Muscle layer of duodenum (tissue), 2 donors: ENCODE measurements around the gene PFN1.
"Not testable (repeated sequence)": the region's sequence is repeated elsewhere in the genome, so short reads cannot be mapped to it uniquely, and the experiment has no call there.

Experiments
- H3K27ac ChIP-seq: one replicate; pipeline ENCODE4 v1.7.0; 2013; ENCODE audit warnings: mild to moderate bottlenecking, low read length
- H3K27me3 ChIP-seq: one replicate; pipeline ENCODE4 v1.7.0; 2013; ENCODE audit warnings: low read depth, mild to moderate bottlenecking, control low read depth, low read length
- H3K36me3 ChIP-seq, 2 donors: one replicate each; pipeline ENCODE4 v1.7.0; 2013; ENCODE audit warnings: low read length in 2 of 2, control low read depth in 1 of 2, mild to moderate bottlenecking in 1 of 2; ENCODE audit not compliant: insufficient read depth in 2 of 2, control insufficient read depth in 1 of 2
- H3K4me1 ChIP-seq, 2 donors: one replicate each; pipeline ENCODE4 v1.7.0; 2013; ENCODE audit warnings: low read length in 2 of 2, mild to moderate bottlenecking in 2 of 2, control low read depth in 1 of 2, moderate library complexity in 1 of 2; ENCODE audit not compliant: insufficient read depth in 2 of 2, control insufficient read depth in 1 of 2
- H3K4me3 ChIP-seq, 2 donors: one replicate each; pipeline ENCODE4 v1.7.0; 2013; ENCODE audit warnings: low read length in 2 of 2, low read depth in 1 of 2, mild to moderate bottlenecking in 1 of 2
- H3K9me3 ChIP-seq, 2 donors: one replicate each; pipeline ENCODE4 v1.7.0; 2013; ENCODE audit warnings: low read length in 2 of 2, control low read depth in 1 of 2, mild to moderate bottlenecking in 1 of 2; ENCODE audit not compliant: control insufficient read depth in 1 of 2
- donor health status: healthy.

Gene PFN1

GRCh38 chr17:4908711-4909496 is 39.4 kb downstream of the PFN1 start:
- H3K27ac ChIP-seq, result peak overlapping the region; percentile 39
- peaks cover 0 to 6% of the 10 kb centered on the region in 2 donors for H3K4me1 ChIP-seq
- H3K4me3 ChIP-seq, result no peak overlapping the region
- no peaks in the 10 kb centered on the region for H3K9me3 ChIP-seq
- no peaks in the 10 kb centered on the region for H3K27me3 ChIP-seq
- no peaks in the 10 kb centered on the region for H3K36me3 ChIP-seq

- H3K27ac ChIP-seq, result peak overlapping the region; percentile 39
- peaks cover 0 to 6% of the 10 kb centered on the region in 2 donors for H3K4me1 ChIP-seq
- H3K4me3 ChIP-seq, result no peak overlapping the region
- H3K27me3 ChIP-seq, result no peaks in the 10 kb centered on the region
- no peaks in the 10 kb centered on the region for H3K36me3 ChIP-seq
- no peaks in the 10 kb centered on the region for H3K9me3 ChIP-seq
Observed at GRCh38 chr17:4908301-4908700, 40.0 kb downstream of the PFN1 start.

- H3K36me3 ChIP-seq, H3K4me1 ChIP-seq, H3K27me3 ChIP-seq, H3K9me3 ChIP-seq, H3K4me3 ChIP-seq, H3K27ac ChIP-seq: not testable (repeated sequence)
Observed at GRCh38 chr17:4906642-4907041, 41.7 kb downstream of the PFN1 start.

- Histone ChIP-seq H3K36me3 (no peaks in the 10 kb centered on the region), H3K4me1 (peaks cover 0 to 12% of the 10 kb centered on the region in 2 donors), H3K4me3 (peak within 1 kb of the TSS in 1 of 2 donors; percentile 19), H3K27ac (no peak within 1 kb of the TSS), H3K27me3 (peaks cover 12% of the 10 kb centered on the region), H3K9me3 (no peaks in the 10 kb centered on the region)
Observed at GRCh38 chr17:4903051-4903818, 45.1 kb downstream of the PFN1 start, which contains the start of gene CHRNE. TSS of gene CHRNE (minus strand) at chr17:4903098. CDS start at chr17:4903063, 35 bp downstream.

- no peak overlapping the region for H3K4me3 ChIP-seq
- no peaks in the 10 kb centered on the region for H3K36me3 ChIP-seq
- peaks cover 12% of the 10 kb centered on the region for H3K27me3 ChIP-seq
- no peak overlapping the region for H3K27ac ChIP-seq
- peaks cover 0 to 12% of the 10 kb centered on the region in 2 donors for H3K4me1 ChIP-seq
- no peaks in the 10 kb centered on the region for H3K9me3 ChIP-seq
Observed at GRCh38 chr17:4902540-4902939, 45.8 kb downstream of the PFN1 start.

- Histone ChIP-seq H3K27me3 (peaks cover 12% of the 10 kb centered on the region), H3K4me1 (peaks cover 0 to 12% of the 10 kb centered on the region in 2 donors), H3K27ac (no peak overlapping the region), H3K4me3 (peak overlapping the region in 1 of 2 donors; percentile 39), H3K9me3 (no peaks in the 10 kb centered on the region), H3K36me3 (peaks cover 0 to 7% of the 10 kb centered on the region in 2 donors)
Observed at GRCh38 chr17:4901648-4902344, 46.5 kb downstream of the PFN1 start.

- Histone ChIP-seq H3K4me1 (peaks cover 0 to 12% of the 10 kb centered on the region in 2 donors), H3K27ac (no peak overlapping the region), H3K36me3 (peaks cover 2 to 14% of the 10 kb centered on the region in 2 donors), H3K27me3 (peaks cover 12% of the 10 kb centered on the region), H3K9me3 (no peaks in the 10 kb centered on the region), H3K4me3 (peak overlapping the region in 1 of 2 donors; percentile 39)
Observed at GRCh38 chr17:4901108-4901647, 47.2 kb downstream of the PFN1 start.

- Histone ChIP-seq H3K27me3 (peaks cover 12% of the 10 kb centered on the region), H3K36me3 (peaks cover 6 to 21% of the 10 kb centered on the region in 2 donors), H3K27ac (no peak overlapping the region), H3K4me3 (peak overlapping the region; percentile 39 to 57), H3K9me3 (no peaks in the 10 kb centered on the region), H3K4me1 (peaks cover 0 to 12% of the 10 kb centered on the region in 2 donors)
Observed at GRCh38 chr17:4900231-4901107, 47.9 kb downstream of the PFN1 start.

GRCh38 chr17:4899341-4900230 is 48.7 kb downstream of the PFN1 start, which contains the start of gene C17orf107:
TSS of gene C17orf107 (plus strand) at chr17:4899536. CDS start at chr17:4899763, 227 bp downstream.
- peaks cover 12% of the 10 kb centered on the region for H3K27me3 ChIP-seq
- peak within 1 kb of the TSS; percentile 39 to 57 for H3K4me3 ChIP-seq
- no peaks in the 10 kb centered on the region for H3K9me3 ChIP-seq
- no peak within 1 kb of the TSS for H3K27ac ChIP-seq
- H3K36me3 ChIP-seq, result peaks cover 14 to 29% of the 10 kb centered on the region in 2 donors
- H3K4me1 ChIP-seq, result peaks cover 0 to 12% of the 10 kb centered on the region in 2 donors
